Transverse colon (tissue), 4 donors: ENCODE results near the gene RTTN. TPM values are rescaled to one million over a fixed set of nuclear protein-coding genes. Genes with fewer than 3 reads are reported as not detected.

Experiments used
- DNase-seq: peaks from one replicate; pipeline ENCODE4 v3.0.0-alpha.2; 2019
- H3K27ac ChIP-seq, 4 donors: fragments of 200-600 bp; sonication (generic); 2 replicates each; pipeline ENCODE4 v1.5.1; 2016 to 2018; ENCODE audit warnings: inconsistent platforms in 4 of 4
- H3K27me3 ChIP-seq: fragments of 200-600 bp; sonication (generic); 2 replicates; pipeline ENCODE4 v1.5.1; 2017; ENCODE audit warnings: inconsistent platforms
- H3K36me3 ChIP-seq, 4 donors: fragments of 200-600 bp; sonication (generic); 2 replicates each; pipeline ENCODE4 v1.5.1; 2017 to 2019; ENCODE audit warnings: inconsistent platforms in 4 of 4
- H3K4me1 ChIP-seq, 4 donors: fragments of 200-600 bp; sonication (generic); 2 replicates each; pipeline ENCODE4 v1.5.1; 2017 to 2020; ENCODE audit warnings: inconsistent platforms in 4 of 4
- H3K4me3 ChIP-seq, 4 donors: fragments of 200-600 bp; sonication (generic); 1 replicate in 1 of 4; 2 replicates in 3 of 4; pipeline versions ENCODE4 v1.5.1 to v1.6.1; 2017 to 2019; ENCODE audit warnings: inconsistent platforms in 4 of 4
- H3K9me3 ChIP-seq, 2 donors: fragments of 200-600 bp; sonication (generic); 2 replicates each; pipeline ENCODE4 v1.5.1; 2017 to 2019; ENCODE audit warnings: inconsistent platforms in 2 of 2
- CTCF ChIP-seq, 5 experiments: fragments of 200-600 bp in 3 of 5; fragments of 450-650 bp in 2 of 5; sonication (generic) in 3 of 5; IDR thresholded peaks; 1 replicate in 2 of 5; 2 replicates in 3 of 5; pipeline ENCODE4 v1.5.1; 2016 to 2017; ENCODE audit warnings: antibody characterized with exemption in 5 of 5, inconsistent platforms in 3 of 5, mild to moderate bottlenecking in 2 of 5, moderate library complexity in 1 of 5
- EP300 ChIP-seq: sonication (generic); formaldehyde crosslinking; IDR thresholded peaks from one replicate; pipeline ENCODE4 v1.6.1; 2017; ENCODE audit warnings: antibody characterized with exemption, low read depth
- POLR2A ChIP-seq: fragments of 450-650 bp; IDR thresholded peaks from one replicate; pipeline ENCODE4 v1.6.1; 2016; ENCODE audit warnings: antibody characterized with exemption, mild to moderate bottlenecking, moderate library complexity
- POLR2AphosphoS5 ChIP-seq, 3 donors: sonication (generic); formaldehyde crosslinking; IDR thresholded peaks; one replicate each; pipeline ENCODE4 v1.6.1; 2016; ENCODE audit warnings: antibody characterized with exemption in 3 of 3
- WGBS, 2 donors: methylation state at CpG; one replicate each; pipeline ENCODE4 v1.1.5; 2018; ENCODE audit warnings: low coverage in 1 of 2; 5-methylcytosine and 5-hydroxymethylcytosine counted together
- in situ Hi-C, 4 donors: fragments of 200-750 bp; cut with MboI; loops; one replicate each; pipeline versions ENCODE4 v1.15.0 to v1.15.1; 2017; ENCODE audit warnings: low sequenced_read_pairs in 3 of 4, low pct_ligation_motif_present in 1 of 4, low pct_unique_long_range_greater_than_20kb in 1 of 4
- intact Hi-C: fragments of 100-400 bp; cut with DNase I; formaldehyde crosslinking; loops from one replicate; pipeline ENCODE4 v1.15.1; 2023; ENCODE audit warnings: low total_unique reads
- total RNA-seq, 4 donors: library from RNA; depleted of rRNA; stranded (reverse); fragments of >200 nt; gene quantifications; one replicate each; pipeline ENCODE4 v1.1.0, GENCODE V29; 2016

The RTTN gene
- total RNA-seq, 4 donors from 2014 or later, result 9.7 to 18.7 (median 13.1) TPM

- Histone ChIP-seq H3K4me1 (no peaks in the 10 kb centered on the region), H3K9me3 (no peaks in the 10 kb centered on the region), H3K27ac (no peak overlapping the region), H3K36me3 (peaks cover 0 to 14% (median 3%) of the 10 kb centered on the region in 4 donors), H3K27me3 (no peaks in the 10 kb centered on the region), H3K4me3 (no peak overlapping the region)
- 70 to 77% methylated on average over 3 of the region's 3 CpGs for WGBS, 2 donors
- no peak for TF ChIP-seq POLR2A
- TF ChIP-seq CTCF (IDR thresholded peaks at IDR 0.05), result no peak
- no peak for TF ChIP-seq EP300
- TF ChIP-seq POLR2AphosphoS5 (IDR thresholded peaks at IDR 0.05), result no peak
- intact Hi-C loops, result no loop called here
- in situ Hi-C loops, result no loop called here
- DNase-seq, result no peak
These were observed 39.6 kb downstream of the RTTN start for GRCh38 chr18:70165936-70166335.

- intact Hi-C loops (no loop called here), in situ Hi-C loops (no loop called here)
- Histone ChIP-seq H3K27ac (no peak overlapping the region), H3K4me1 (no peaks in the 10 kb centered on the region), H3K4me3 (no peak overlapping the region), H3K27me3 (no peaks in the 10 kb centered on the region), H3K36me3 (peaks cover 0 to 24% (median 3%) of the 10 kb centered on the region in 4 donors), H3K9me3 (no peaks in the 10 kb centered on the region)
- no peak for DNase-seq
- 72 to 100% methylated on average over 1 of the region's 1 CpG for WGBS, 2 donors
- TF ChIP-seq CTCF (IDR thresholded peaks at IDR 0.05) (no peak), EP300 (no peak), POLR2AphosphoS5 (IDR thresholded peaks at IDR 0.05) (no peak), POLR2A (no peak)
These were observed 45.3 kb downstream of the RTTN start for GRCh38 chr18:70160073-70160678.

DNA sequence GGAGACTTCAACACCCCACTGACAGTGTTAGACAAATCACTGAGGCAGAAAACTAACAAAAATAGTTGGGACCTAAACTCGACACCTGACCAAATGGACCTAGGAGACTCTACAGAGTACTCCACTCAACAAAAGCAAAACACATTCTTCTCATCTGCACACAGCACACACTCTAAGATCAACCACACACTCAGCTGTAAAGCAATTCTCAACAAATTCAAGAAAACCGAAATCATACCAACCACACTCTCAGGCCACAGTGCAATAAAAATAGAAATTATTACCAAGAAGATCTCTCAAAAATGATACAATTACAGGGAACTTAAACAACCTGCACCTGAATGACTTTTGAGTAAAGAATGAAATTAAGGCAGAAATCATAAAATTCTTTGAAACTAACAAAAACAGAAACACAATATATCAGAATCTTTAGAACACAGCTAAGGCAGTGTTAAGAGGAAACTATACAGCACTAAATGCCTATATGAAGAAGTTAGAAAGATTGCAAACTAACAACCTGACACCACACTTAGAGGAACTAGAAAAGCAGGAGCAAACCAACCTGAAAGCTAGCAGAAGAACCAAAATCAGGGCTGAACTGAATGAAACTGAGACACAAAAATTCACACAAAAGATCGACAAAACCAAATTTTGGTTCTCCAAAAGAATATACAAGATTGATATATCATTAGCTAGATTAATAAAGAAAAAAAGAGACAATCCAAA, 46.3 kb downstream of the RTTN start:
- in situ Hi-C loops (no loop called here), intact Hi-C loops (no loop called here)
- H3K4me1 ChIP-seq, result no peaks in the 10 kb centered on the region
- no peak overlapping the region for H3K27ac ChIP-seq
- TF ChIP-seq POLR2AphosphoS5 (IDR thresholded peaks at IDR 0.05), result no peak
- TF ChIP-seq EP300, result no peak
- TF ChIP-seq CTCF (IDR thresholded peaks at IDR 0.05), result no peak
- TF ChIP-seq POLR2A, result no peak
- no peaks in the 10 kb centered on the region for H3K27me3 ChIP-seq
- no peak for DNase-seq
- H3K36me3 ChIP-seq, result peaks cover 0 to 20% (median 3%) of the 10 kb centered on the region in 4 donors
- WGBS, 2 donors, result 86 to 91% methylated on average over 3 of the region's 3 CpGs
- no peak overlapping the region for H3K4me3 ChIP-seq
- H3K9me3 ChIP-seq, result no peaks in the 10 kb centered on the region

- in situ Hi-C loops (no loop called here), intact Hi-C loops (no loop called here)
- H3K4me3 ChIP-seq, result no peak overlapping the region
- H3K4me1 ChIP-seq, result no peaks in the 10 kb centered on the region
- H3K27me3 ChIP-seq, result no peaks in the 10 kb centered on the region
- 90 to 99% methylated on average over 2 to 7 of the region's 8 CpGs for WGBS, 2 donors
- no peaks in the 10 kb centered on the region for H3K9me3 ChIP-seq
- TF ChIP-seq EP300, result no peak
- TF ChIP-seq POLR2A, result no peak
- TF ChIP-seq CTCF (IDR thresholded peaks at IDR 0.05), result no peak
- TF ChIP-seq POLR2AphosphoS5 (IDR thresholded peaks at IDR 0.05), result no peak
- peaks cover 0 to 12% (median 0%) of the 10 kb centered on the region in 4 donors for H3K36me3 ChIP-seq
- H3K27ac ChIP-seq, result no peak overlapping the region
- no peak for DNase-seq
These were observed 48.6 kb downstream of the RTTN start for GRCh38 chr18:70156886-70157285.
